NK-92 (cell line): ENCODE data around the gene TCEANC2.

ENCODE experiments used
- DNase-seq: peaks from one replicate; lab custom pipeline; 2025; ENCODE audit not compliant: unreplicated experiment; lab: John Stamatoyannopoulos, UW

TCEANC2 gene

DNA sequence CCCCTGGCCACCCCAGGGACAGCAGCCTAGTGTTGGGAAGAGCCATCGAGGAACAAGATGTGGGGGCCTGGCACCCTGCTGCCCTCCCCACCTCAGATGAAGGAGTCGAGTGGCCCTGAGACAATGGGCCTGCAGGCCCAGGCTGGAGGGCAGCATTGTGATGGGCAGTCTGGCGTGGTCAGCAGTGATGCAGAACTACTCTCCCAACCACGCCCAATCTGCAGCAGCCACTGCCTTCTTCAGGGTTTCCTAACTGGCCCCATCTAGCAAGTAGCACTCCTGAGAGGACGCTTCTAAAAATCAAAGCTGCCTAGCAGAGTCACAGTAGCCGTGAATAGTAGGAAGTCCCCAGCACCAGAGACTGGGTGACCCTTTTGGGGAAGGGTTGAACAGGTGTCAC lies 80.9 kb downstream of the TCEANC2 start:
- no peak for DNase-seq

DNA sequence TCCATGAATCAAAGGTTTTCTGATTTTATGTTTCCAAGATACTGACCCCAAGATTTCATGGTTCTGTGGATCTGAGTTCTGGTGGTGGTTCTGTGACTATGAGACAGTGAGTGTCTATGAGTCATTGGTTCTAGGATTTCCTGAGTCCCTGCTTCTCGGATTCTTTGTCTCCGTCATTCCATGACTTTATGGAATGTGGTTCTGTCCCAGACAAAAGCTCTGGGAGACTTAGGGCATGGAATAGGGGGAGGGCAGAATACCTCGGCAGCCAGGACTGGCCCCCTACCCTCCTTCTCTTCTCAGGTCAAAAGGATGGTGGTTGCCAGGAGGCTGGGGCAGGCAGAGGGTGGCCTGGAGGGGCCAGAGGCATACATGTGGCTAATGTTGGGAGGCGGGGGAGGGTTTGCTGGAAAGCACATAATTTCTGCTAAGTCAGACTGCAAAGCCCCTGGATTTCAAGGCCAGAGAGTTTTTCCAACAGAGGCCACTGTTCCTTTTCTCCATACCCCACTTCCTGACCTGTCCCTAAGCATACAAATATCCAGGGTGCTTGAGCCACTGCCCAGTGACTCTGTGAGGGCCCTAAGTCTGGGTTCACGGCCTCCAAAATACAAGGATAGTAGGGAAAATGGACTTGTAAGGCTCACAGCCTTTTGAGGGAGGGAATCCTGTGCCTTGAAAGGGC lies 82.2 kb downstream of the TCEANC2 start:
- no peak for DNase-seq

DNA sequence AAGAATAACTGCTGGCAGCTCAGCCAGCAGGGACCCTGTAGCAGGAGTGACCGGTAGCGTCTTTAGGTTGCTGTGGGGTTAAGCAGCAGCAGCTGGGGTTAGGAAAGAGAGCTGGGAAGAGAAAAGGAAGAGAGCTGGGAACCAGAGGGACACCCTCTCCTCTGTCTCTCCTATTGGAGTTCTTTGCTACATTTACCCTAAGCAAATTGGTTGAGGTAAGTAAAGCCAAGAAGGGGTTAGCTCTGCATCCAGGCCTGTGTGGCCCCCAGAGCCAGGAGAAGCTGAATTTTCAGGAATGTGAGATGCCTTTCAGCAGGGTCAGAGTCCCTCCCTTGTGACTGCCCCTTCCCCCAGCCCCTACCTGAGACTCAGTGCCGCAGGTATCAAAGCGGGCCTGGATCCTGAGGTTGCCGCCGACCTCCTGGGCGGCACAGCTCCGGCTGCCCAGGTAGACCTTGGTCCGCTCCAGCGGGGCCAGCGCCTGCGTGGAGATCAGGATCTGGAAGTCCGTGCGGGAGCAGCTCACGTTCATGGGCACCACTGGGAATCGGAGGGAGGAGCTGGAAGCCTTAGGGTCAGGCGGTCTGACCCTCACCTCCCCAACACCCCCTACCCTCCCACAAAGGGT lies 83.0 kb downstream of the TCEANC2 start:
- DNase-seq: no peak

DNA sequence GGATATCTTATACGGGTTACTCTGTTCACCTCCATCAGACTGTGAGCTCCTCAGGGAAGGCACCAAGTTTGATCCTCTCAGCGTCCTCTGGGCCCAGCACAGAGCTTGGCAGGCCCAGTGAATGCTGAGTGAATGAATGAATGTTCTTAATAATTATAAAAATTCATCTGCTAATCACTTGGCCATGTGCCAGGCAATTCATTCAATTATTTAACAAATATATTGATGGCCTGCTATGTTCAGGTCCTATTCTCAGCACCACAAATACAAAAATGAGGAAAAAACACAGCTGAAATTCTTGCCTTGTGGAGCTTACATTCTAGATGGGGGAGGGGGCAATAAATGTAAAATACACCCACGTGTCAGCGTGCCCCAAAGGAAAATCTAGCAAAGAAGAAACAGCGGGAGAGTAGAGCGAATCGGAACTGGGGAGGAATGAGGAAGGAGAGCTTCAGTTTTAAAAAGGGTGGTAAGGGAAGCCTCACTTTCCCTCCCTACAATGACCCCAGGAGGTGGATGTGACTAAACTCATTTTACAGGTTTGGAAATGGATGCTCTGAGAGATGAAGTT lies 83.6 kb downstream of the TCEANC2 start:
- DNase-seq: no peak

DNA sequence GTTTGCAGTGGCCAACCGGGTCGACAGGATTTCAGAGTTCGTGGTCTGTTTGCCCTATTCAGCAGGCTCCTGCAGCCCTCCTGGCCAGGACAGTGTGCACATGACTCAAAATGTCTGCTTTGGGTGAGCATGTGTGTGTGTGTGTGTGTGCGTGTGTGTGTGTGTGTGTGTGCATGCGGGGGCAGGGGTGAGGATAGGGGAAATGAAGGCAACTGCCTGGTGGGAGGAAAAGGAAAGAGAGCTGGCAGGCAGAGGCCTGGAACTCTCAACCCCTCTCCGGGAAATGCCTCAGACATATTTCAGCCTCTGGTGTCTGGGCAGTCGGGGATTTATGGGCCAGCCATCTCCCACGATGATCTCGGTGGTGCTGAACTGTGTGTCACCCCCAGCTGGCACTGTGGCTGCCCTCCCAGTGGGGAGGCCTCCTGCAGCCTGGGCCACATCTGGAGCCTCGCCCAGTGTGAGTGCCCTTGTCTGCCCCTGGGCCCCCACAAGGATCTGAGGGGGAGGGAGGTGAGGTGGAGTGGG lies 84.2 kb downstream of the TCEANC2 start:
- no peak for DNase-seq

DNA sequence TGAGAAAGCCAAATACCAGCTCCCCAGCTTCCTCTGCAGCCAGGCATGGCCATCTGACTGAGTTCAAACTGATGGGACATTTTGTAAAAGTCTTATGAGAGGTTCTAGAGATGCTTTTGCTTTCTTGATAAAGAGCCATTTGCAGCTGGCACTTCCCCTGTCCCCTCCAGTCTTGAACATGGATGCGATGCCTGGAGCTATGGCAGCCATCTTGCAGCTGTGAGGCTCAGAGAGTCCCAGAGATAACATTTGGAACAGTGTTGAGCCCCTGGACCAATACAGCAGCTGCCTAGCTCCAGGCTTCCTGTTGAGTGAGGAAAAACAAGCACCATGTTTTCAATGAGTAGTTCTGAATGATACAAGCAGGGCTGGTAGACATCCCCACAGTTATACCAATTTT lies 85.6 kb downstream of the TCEANC2 start:
- no peak for DNase-seq

DNA sequence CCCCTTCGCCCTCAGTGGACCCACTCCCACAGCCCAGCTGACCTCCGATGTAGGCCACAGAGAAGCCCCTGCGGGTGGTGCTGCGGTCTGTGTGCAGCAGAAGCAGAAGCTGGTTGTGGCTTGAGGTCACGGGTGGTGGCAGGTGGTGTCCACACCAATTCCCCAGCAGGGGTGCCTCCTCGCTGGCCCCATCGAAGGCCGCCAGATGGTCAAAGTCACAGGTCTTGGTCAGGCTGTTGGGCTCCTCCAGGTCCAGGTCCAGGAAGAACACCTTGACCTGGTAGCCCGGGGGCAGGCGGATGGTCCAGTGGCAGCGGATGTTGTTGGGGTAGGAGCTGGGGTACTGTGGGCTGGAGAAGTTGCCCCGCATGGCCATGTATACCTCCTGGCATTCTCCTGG lies 86.3 kb downstream of the TCEANC2 start:
- no peak for DNase-seq

DNA sequence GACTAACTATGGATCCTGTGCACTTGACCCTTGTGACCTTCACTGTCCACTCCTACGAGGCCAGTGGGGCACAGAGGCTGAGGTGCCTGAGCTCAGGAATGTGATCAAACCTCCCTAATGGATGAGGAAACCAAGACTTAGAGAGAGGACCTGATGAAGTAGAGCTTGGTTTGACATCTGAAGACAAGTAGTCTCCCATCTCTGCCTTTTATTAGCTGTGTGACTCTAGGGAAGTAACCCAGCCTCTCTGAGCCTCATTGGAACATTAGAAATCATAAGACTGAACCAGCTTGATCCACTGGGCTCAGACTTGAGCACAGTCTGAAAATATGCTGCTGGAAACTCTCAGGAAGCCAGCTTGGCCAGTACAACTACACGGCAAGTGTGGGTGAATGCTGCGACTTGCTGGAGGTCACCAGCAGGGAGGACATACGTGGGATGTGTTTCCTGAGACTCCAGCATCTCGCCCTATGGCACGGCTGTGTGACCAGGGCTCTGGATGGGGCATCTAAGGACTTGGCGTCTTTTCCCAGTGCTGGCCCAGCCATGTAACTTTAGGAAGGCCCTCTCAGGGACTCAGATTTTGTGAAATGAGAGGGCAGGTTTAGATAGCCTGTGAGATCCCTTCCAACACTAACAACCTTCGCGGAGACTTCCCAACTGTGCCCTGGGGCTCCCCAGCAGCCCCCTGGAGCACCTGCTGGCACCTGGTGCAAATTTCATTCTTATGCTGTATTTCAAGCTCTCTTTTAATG lies 88.9 kb downstream of the TCEANC2 start:
- no peak for DNase-seq

DNA sequence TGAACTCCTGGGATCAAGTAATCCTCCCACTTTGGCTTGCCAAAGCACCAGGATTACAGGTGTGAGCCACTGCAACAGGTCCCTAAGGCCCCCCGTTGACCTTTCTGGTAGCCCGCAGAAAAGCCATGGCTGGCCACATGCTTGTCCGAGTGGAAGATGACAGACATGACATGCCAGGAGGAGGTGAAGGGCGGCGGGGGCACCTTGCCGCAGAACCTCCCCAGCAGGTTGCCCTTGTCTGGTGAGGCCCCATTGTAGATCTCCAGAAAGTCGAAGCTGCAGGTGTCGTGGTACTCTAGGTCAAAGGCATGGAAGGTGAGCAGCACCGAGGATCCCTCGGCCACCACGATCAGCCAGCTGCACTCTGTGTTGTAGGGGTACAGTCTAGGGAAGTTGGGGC lies 91.0 kb downstream of the TCEANC2 start:
- no peak for DNase-seq

DNA sequence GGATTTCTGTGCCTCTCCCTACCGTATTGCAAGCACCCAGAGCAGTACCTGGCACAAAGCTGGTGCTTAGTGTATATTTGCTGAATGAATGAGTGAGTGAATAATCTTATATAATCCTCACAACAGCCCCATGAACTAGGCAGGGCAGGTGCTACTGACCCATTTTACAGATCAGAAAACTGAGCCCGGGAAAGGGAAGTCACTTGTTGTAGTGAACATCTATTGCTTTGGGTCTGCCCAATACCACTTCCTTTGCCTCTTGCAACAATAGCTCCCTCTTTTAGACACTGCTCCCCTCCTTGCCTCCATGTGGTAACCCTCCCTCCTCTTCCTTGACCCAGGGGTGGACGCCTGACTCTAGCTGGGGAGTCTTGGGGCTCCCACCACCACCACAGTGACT lies 96.3 kb downstream of the TCEANC2 start:
- no peak for DNase-seq

DNA sequence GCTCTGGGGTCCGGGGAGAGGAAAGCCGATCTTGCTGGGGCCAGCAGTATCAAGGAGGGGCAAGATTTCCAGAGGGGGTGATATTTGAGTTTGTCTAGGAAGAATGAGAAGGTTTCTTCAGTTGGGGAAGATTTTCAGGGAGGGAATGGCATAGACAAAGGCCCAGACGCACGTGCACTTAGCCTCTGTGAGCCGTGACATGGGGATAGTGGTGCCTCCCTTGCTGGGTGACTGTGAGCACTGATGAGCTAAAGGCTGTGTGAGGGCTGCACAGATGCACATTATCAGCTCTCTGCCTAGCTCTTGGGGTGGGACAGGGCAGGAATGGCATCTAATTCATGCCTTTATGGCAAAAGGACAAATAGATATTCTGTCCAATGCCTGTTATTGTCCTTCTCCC lies 97.6 kb downstream of the TCEANC2 start:
- no peak for DNase-seq

DNA sequence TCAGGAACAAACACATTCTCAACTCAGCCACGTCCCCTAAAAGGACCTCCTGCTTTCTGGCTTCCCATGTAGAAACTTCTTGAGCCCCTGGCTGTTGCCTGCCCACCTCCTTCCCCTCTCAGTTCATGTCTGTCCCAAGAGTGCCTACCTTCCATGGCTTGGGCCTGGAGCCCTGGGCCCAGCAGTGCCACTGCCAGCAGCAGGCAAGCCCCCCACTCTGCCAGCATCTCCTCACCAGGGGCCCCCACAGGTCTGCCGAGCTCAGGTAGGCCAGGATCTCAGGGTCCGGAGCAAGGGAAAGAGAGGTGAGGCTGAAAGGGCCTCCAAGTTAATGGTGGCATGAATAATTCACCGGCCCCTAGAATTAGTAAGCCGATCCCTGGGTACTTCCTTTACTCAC lies 99.3 kb downstream of the TCEANC2 start, which contains the start of gene CDCP2:
TSS of gene CDCP2 (minus strand) at position 305 of the 400 bp plus-strand sequence. CDS start at position 227, 78 bp downstream.
- DNase-seq: no peak

DNA sequence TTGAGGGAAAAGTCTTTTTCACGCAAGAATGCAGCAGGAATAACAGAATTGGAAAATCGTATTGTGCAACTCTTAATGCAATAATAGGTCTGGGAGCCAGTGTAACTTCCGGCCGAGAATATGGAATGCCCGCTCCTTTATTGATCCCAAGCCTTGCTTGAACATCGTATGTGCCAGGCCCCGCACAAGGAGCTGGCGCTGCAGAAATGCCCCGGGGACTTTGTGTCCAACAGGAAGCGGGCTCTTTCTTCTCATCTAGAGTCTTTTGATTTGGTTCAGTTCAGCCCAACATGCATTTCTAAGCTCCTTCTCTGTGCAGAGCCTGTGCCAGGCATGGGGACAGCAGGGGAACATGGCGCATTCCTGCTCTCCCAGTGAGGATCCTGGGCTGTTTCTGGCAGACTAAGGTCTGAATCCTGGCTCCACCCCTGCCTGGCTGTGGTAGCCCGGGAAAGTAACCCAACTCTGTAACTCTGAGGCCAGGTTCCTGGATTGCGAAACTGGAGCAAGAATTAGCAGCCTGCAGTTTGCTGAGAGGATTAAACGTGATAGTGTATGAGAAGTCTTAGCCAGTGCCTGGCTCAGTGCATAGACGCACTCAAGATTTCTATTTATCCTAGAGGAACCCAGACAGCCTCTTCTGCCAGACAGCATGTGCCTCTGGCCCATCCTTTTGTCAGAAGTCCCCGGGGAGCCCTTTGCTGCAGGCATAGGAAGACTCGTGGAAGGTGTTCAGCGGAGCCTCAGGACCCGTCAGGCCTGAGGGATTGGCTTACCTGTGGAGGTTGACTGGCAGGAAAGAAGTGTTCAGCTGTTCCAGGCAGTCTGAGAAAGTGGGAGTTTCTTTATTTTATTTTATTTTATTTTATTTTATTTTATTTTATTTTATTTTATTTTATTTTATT lies 100.4 kb downstream of the TCEANC2 start:
- DNase-seq: no peak
